Stimulated activated CD8-positive, alpha-beta memory T cell treated with anti-CD3 and anti-CD28 coated beads, Interleukin-4, amount 100 ng/mL, for 24 hours (primary cell): ENCODE measurements around the gene VOPP1.

Source experiments
- DNase-seq: peaks from one replicate; pipeline ENCODE4 v3.0.0-alpha.2; 2020; ENCODE audit warnings: low read depth

VOPP1 gene

GRCh38 chr7:55554038-55554437 is 18.3 kb downstream of the VOPP1 start:
- DNase-seq, result no peak

DNA sequence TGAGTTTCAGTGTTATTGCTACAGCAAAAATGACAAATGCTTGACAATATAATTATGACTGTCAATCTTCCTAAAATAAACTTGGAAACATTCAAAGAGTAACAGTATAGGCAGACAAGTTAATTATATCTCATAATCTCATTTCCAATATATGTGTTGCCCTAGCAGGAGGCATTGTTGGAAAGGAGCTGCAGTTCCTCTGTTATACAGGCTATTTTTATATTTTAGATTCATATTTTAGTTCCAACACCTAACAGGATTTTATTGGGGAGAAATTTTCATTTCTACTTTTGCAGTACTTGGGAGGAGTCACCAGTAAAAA is 19.3 kb downstream of the VOPP1 start:
- no peak for DNase-seq

DNA sequence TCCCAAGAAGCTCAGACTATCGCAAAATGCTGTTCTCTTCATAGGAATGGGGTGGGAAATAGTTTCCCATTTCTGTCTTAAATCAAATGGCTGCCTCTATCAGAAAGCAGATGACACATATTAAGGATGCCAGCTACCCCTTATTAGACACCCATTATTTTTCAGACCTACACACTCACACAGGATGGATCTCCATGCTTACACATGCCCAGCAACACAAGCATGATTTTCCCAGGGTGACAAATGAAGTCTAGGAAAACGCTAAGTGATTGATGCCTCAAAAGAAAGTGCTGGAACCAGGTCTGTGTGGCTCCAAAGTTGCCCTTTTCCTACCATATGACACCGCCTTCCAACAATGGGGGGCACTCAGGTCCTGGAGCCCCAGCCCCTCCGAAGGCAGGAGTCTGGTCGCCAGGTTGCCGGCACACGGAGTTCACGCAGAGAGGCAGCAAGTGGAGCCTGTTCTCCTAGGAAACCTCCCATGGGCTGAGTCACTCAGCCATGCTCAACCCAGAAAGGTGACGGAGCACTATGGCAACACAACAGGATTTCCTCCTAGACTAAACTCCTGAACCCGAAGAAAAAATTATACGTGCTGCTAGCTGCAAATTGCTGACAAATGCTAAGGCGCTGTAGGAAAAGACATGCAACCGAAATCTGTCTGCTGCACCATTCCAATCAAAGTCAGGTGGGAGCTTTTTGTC is 19.8 kb downstream of the VOPP1 start:
- DNase-seq, result no peak

DNA sequence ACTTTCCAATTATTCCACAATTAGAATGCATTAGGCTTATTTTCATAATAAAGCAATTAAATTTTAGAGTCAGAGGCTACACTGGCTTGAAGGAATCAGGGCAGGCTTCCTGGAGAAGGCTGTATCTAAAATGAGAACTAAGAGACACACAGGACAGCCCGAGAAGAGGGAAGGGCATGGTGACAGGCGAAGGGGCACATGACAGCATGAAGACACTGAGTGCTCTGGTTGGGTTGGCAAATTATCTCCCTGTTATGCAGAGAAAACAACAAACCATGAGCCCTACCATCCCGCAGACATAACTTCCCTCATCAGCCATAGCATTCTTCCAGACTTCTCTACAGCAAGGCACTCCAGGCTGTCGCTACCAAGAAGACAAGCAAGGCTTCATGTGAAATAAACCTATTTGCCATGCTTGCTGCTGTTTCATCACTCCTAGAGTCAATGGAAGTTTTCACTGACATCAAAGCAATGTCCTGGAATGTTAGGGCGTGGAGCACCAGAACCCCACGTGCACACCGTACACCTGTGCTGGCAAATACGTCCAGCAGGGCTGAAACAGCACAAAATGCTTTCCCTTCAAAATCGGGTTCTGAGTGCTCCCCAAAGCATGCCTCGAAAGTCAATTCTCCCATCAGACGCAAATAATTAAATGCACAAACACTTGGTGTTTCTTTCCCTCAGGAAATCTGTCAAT is 21.3 kb downstream of the VOPP1 start:
- no peak for DNase-seq

DNA sequence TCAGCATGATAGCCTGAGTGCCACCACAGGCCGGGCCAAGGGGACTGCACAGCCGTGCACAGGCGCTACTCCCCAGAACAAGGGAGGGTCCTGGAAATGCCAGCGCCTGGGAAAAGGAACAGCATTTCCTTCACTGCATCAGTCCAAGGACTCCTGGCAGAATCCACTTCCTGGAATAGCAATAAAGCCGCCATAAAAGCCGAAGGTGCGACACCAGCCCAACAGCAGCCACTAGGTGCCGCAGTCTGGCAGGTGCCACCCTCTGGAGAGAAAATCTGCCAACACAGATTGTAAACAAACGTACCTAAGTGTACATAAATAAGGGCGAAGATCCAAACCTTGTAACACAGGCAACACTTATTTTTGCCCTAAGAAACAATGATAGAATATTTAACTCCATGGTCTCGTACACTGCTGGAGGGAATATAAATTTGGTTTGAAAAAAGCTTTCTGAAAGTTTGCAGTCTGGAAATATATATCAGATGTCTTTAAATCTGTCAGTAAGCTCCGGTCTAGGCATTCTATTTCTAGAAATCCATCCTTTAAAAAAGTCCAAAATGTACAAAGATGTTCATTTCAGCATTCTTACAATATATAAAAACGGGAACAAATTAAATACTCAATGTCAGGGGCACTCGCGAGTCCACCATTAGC is 22.2 kb downstream of the VOPP1 start:
- no peak for DNase-seq

GRCh38 chr7:55549457-55549856 is 22.8 kb downstream of the VOPP1 start:
- no peak for DNase-seq

- no peak for DNase-seq
These were observed 24.0 kb downstream of the VOPP1 start for GRCh38 chr7:55548295-55548731.

DNA sequence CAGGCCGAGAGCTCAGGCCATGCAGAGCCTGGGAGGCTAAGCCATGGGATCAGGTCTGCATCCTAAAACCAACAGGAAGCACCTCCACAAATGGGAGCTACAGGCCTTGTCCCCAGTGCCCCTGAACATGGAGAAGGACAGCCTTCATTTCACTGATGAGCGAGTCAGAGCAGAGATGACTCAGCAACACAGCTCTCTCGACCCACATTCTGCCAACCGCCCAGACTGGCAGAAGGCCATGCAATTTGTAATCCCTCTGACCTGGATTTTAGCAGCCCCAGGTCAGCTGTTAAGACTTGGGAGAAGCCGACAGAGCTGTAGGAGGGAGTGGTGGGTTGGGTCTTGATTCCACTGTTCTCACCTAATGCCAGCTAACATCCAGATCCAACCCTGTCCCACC is 25.5 kb downstream of the VOPP1 start:
- DNase-seq, result peak; percentile 18

GRCh38 chr7:55545496-55545895 is 26.8 kb downstream of the VOPP1 start:
- DNase-seq, result no peak

- DNase-seq, result no peak
These were observed 32.0 kb downstream of the VOPP1 start for GRCh38 chr7:55540226-55540858.

- no peak for DNase-seq
These were observed 32.9 kb downstream of the VOPP1 start for GRCh38 chr7:55539380-55539779.

DNA sequence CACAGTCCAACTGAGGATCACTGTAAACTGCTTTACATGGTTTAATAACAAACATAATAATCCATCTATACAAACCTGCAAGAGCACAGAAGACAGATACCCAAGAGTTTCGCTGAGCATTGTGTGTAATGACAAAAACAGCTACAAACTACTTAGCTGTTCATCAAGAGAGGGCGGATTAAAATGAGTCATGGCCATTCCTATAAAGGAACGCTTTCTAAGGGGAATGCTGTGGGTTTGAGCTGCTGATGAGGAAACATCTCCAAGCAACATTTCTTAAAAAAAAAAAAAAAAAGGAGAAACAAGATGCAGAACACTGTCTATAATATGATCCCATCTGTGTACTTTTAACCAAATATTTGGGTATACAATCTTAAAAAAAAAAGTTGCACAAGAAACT is 33.8 kb downstream of the VOPP1 start:
- DNase-seq, result no peak

- DNase-seq, result no peak
These were observed 34.8 kb downstream of the VOPP1 start for GRCh38 chr7:55537458-55537990.

- DNase-seq, result no peak
These were observed 35.5 kb downstream of the VOPP1 start for GRCh38 chr7:55536619-55537457.

GRCh38 chr7:55535617-55536016 is 36.7 kb downstream of the VOPP1 start:
- DNase-seq, result no peak

- no peak for DNase-seq
These were observed 37.2 kb downstream of the VOPP1 start for GRCh38 chr7:55534916-55535590.

- DNase-seq, result peak; percentile 54
These were observed 37.9 kb downstream of the VOPP1 start for GRCh38 chr7:55534262-55534915.

- DNase-seq, result no peak
These were observed 38.6 kb downstream of the VOPP1 start for GRCh38 chr7:55533729-55534080.

DNA sequence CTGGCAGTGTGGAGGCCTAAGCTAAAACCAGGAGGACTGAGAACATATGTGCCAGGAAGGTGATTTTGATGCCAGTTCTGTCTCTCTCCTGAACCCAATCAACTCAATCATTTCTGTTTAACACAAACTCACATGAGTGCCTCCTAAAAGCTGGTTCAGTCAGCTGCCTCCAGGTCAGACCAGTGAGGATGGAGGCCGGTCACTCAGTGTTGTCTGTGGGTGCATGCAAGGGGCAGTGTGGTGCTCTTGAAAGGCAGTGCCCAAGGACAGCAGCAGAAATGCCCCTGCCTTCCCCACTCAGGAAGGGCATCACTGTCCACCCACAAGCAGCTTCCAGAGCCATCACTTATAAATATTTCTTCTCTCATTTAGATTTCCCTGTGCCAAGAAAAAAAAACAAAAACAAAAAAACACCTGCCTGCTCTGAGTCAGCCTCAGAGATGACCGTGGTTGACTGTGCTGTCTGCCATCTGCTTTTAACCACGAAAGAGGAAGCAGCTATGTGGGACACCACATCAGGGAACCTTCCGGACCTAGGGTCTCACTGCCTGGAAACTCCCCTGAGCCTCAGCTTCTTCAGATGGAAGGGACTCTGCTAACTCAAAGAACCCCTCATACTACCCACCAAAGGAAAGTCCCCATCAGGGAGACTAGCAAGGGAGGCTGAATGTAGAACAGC is 39.1 kb downstream of the VOPP1 start:
- peak; percentile 55 for DNase-seq
